ENCODE results near the gene RAB11FIP3.

DNA sequence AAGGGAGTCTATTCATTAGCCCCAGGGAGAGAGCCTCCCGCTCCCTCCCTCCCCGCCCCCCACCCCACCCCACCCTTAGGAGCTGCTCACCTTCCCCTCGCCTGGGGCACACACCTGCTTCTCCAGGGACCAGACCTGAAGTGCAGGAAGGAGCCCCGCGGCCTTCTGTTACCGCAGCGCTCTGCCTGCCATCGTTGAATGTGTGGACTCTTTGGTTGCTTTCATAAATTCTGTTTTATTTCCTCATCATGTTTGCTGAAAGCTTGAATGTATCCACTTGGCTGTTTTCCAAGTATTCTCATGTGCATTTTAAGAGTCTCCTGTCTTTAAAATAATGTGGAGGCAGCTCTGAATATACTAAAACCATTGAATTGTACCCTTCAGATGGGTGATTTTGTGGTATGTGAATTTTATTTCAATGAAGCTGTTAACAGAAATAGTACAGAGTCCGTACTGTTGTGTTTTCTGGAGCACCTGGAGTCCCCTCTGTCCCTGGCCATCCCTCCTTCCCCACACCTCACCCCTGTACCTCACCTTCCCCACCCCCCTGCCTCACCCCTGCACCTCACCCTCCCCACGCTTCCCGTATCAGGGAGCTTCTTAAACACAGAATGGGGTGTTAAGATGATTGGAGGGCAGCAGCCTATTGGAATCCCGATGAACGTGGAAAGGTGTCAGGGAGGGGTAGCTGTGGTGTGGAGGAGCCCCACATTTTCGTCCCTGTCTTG is 25.5 kb downstream of the RAB11FIP3 start:
- TF ChIP-seq, protein P1, sequence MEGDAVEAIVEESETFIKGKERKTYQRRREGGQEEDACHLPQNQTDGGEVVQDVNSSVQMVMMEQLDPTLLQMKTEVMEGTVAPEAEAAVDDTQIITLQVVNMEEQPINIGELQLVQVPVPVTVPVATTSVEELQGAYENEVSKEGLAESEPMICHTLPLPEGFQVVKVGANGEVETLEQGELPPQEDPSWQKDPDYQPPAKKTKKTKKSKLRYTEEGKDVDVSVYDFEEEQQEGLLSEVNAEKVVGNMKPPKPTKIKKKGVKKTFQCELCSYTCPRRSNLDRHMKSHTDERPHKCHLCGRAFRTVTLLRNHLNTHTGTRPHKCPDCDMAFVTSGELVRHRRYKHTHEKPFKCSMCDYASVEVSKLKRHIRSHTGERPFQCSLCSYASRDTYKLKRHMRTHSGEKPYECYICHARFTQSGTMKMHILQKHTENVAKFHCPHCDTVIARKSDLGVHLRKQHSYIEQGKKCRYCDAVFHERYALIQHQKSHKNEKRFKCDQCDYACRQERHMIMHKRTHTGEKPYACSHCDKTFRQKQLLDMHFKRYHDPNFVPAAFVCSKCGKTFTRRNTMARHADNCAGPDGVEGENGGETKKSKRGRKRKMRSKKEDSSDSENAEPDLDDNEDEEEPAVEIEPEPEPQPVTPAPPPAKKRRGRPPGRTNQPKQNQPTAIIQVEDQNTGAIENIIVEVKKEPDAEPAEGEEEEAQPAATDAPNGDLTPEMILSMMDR (IDR thresholded peaks at IDR 0.05): no peak
- no peak for TF ChIP-seq POLR2A (IDR thresholded peaks at IDR 0.05)
